ENCODE data around the gene PRRT3. TPM values are rescaled to one million over a fixed set of nuclear protein-coding genes. Genes with fewer than 3 reads are reported as not detected.

Gene PRRT3
- total and polyA plus RNA-seq, 9 of the 15 experiments (the other 6 are each of a cell fraction or from before 2014, with no cell fraction given) = 0.06 to 1.9 (median 1.2) TPM

DNA sequence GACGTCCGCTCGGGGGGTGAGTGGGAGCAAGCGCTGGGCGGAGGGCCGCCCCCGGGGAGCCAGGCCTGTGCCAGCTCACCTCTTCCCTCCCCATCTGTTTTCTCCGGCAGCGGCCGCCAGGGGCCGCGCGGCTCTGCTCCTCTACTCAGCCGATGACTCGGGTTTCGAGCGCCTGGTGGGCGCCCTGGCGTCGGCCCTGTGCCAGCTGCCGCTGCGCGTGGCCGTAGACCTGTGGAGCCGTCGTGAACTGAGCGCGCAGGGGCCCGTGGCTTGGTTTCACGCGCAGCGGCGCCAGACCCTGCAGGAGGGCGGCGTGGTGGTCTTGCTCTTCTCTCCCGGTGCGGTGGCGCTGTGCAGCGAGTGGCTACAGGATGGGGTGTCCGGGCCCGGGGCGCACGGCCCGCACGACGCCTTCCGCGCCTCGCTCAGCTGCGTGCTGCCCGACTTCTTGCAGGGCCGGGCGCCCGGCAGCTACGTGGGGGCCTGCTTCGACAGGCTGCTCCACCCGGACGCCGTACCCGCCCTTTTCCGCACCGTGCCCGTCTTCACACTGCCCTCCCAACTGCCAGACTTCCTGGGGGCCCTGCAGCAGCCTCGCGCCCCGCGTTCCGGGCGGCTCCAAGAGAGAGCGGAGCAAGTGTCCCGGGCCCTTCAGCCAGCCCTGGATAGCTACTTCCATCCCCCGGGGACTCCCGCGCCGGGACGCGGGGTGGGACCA, 19.2 kb downstream of the PRRT3 start (continued):
- TF ChIP-seq MAZ (CRISPR knock-in tag; conservative IDR thresholded peaks at IDR 0.05 in 1 of 2, IDR thresholded peaks at IDR 0.05 in 1 of 2) (peak; percentile 83 to 85; a peak in 3 of 4 replicates), ZNF232 (CRISPR knock-in tag; IDR thresholded peaks at IDR 0.05) (peak; percentile 78), TSC22D4 (tag; IDR thresholded peaks at IDR 0.05) (no peak), FIP1L1 (IDR thresholded peaks at IDR 0.05; ENCODE audit: low read depth, low read length, poor library complexity, severe bottlenecking) (peak; percentile 87), POLR2A (conservative IDR thresholded peaks at IDR 0.05) (no peak; the same call in 1 of the 2 replicates), RFX1 (IDR thresholded peaks at IDR 0.05) (no peak), NFXL1 (CRISPR knock-in tag; IDR thresholded peaks at IDR 0.05) (no peak), NCOA4 (IDR thresholded peaks at IDR 0.05; ENCODE audit: partially characterized antibody) (no peak), CREB1 (IDR thresholded peaks at IDR 0.05) (peak; percentile 85), CREB1 (CRISPR knock-in tag; IDR thresholded peaks at IDR 0.05) (peak; percentile 83), TAF7 (tag; IDR thresholded peaks at IDR 0.05) (no peak), ZNF766 (CRISPR knock-in tag; conservative IDR thresholded peaks at IDR 0.05) (no peak), MTF1 (CRISPR knock-in tag; IDR thresholded peaks at IDR 0.05; ENCODE audit: borderline replicate concordance) (no peak), TEAD4 (IDR thresholded peaks at IDR 0.05; ENCODE audit: low read length) (no peak), TEAD4 (CRISPR knock-in tag; IDR thresholded peaks at IDR 0.05; ENCODE audit: borderline replicate concordance) (0 out of 2 replicates have a peak, but pooled peaks have one; percentile 81), EWSR1 (IDR thresholded peaks at IDR 0.05; ENCODE audit: borderline replicate concordance, low read depth, partially characterized antibody) (no peak)
- TF ChIP-seq, protein P1, sequence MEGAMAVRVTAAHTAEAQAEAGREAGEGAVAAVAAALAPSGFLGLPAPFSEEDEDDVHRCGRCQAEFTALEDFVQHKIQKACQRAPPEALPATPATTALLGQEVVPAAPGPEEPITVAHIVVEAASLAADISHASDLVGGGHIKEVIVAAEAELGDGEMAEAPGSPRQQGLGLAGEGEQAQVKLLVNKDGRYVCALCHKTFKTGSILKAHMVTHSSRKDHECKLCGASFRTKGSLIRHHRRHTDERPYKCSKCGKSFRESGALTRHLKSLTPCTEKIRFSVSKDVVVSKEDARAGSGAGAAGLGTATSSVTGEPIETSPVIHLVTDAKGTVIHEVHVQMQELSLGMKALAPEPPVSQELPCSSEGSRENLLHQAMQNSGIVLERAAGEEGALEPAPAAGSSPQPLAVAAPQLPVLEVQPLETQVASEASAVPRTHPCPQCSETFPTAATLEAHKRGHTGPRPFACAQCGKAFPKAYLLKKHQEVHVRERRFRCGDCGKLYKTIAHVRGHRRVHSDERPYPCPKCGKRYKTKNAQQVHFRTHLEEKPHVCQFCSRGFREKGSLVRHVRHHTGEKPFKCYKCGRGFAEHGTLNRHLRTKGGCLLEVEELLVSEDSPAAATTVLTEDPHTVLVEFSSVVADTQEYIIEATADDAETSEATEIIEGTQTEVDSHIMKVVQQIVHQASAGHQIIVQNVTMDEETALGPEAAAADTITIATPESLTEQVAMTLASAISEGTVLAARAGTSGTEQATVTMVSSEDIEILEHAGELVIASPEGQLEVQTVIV (CRISPR knock-in tag; IDR thresholded peaks at IDR 0.05; ENCODE audit: borderline replicate concordance) = no peak
- TF ChIP-seq, protein P2, sequence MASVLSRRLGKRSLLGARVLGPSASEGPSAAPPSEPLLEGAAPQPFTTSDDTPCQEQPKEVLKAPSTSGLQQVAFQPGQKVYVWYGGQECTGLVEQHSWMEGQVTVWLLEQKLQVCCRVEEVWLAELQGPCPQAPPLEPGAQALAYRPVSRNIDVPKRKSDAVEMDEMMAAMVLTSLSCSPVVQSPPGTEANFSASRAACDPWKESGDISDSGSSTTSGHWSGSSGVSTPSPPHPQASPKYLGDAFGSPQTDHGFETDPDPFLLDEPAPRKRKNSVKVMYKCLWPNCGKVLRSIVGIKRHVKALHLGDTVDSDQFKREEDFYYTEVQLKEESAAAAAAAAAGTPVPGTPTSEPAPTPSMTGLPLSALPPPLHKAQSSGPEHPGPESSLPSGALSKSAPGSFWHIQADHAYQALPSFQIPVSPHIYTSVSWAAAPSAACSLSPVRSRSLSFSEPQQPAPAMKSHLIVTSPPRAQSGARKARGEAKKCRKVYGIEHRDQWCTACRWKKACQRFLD (CRISPR knock-in tag; IDR thresholded peaks at IDR 0.05) = no peak
- TF ChIP-seq, protein P3, sequence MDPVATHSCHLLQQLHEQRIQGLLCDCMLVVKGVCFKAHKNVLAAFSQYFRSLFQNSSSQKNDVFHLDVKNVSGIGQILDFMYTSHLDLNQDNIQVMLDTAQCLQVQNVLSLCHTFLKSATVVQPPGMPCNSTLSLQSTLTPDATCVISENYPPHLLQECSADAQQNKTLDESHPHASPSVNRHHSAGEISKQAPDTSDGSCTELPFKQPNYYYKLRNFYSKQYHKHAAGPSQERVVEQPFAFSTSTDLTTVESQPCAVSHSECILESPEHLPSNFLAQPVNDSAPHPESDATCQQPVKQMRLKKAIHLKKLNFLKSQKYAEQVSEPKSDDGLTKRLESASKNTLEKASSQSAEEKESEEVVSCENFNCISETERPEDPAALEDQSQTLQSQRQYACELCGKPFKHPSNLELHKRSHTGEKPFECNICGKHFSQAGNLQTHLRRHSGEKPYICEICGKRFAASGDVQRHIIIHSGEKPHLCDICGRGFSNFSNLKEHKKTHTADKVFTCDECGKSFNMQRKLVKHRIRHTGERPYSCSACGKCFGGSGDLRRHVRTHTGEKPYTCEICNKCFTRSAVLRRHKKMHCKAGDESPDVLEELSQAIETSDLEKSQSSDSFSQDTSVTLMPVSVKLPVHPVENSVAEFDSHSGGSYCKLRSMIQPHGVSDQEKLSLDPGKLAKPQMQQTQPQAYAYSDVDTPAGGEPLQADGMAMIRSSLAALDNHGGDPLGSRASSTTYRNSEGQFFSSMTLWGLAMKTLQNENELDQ (CRISPR knock-in tag; IDR thresholded peaks at IDR 0.05; ENCODE audit: borderline replicate concordance) = no peak
- TF ChIP-seq, protein P4, sequence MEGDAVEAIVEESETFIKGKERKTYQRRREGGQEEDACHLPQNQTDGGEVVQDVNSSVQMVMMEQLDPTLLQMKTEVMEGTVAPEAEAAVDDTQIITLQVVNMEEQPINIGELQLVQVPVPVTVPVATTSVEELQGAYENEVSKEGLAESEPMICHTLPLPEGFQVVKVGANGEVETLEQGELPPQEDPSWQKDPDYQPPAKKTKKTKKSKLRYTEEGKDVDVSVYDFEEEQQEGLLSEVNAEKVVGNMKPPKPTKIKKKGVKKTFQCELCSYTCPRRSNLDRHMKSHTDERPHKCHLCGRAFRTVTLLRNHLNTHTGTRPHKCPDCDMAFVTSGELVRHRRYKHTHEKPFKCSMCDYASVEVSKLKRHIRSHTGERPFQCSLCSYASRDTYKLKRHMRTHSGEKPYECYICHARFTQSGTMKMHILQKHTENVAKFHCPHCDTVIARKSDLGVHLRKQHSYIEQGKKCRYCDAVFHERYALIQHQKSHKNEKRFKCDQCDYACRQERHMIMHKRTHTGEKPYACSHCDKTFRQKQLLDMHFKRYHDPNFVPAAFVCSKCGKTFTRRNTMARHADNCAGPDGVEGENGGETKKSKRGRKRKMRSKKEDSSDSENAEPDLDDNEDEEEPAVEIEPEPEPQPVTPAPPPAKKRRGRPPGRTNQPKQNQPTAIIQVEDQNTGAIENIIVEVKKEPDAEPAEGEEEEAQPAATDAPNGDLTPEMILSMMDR (IDR thresholded peaks at IDR 0.05 in 2 of 3, conservative IDR thresholded peaks at IDR 0.05 in 1 of 3; ENCODE audit: insufficient read depth in 2 of 3, low read depth in 1 of 3, low read length in 3 of 3) = peak; percentile 86 to 96 (median 90)

All from K562 (cell line).